HCT116 (cell line): ENCODE data around the gene CPM.

Source experiments
- CTCF ChIP-seq, 3 experiments: fragments of 200-600 bp in 1 of 3; sonication (generic) in 1 of 3; IDR thresholded peaks in 2 of 3; conservative IDR thresholded peaks in 1 of 3; 2 replicates each; pipeline ENCODE4 v1.5.1; 2012 to 2017; ENCODE audit warnings: low read depth in 2 of 3, low read length in 2 of 3, antibody characterized with exemption in 1 of 3, borderline replicate concordance in 1 of 3, control low read depth in 1 of 3, mild to moderate bottlenecking in 1 of 3, mixed read lengths in 1 of 3, mixed run types in 1 of 3, moderate library complexity in 1 of 3; ENCODE audit not compliant: insufficient read depth in 1 of 3
- EZH2 ChIP-seq: fragments of 200-600 bp; sonication (generic); IDR thresholded peaks from 2 replicates; pipeline ENCODE4 v1.6.1; 2017; ENCODE audit warnings: antibody characterized with exemption, mixed run types

- TF ChIP-seq EZH2 (no peak), CTCF (IDR thresholded peaks at IDR 0.05 in 2 of 3, conservative IDR thresholded peaks at IDR 0.05 in 1 of 3; ENCODE audit: borderline replicate concordance in 1 of 3, insufficient read depth in 1 of 3, low read depth in 2 of 3, low read length in 2 of 3) (no peak)
These were observed 65.4 kb downstream of the CPM start for GRCh38 chr12:68867606-68868005.
